Retinal pigment epithelial cell (primary cell): ENCODE measurements around the gene MON1B.
A peak's percentile ranks its signal among the peaks of the same experiment; 100 is the strongest.
"Not testable (repeated sequence)": the region's sequence is repeated elsewhere in the genome, so short reads cannot be mapped to it uniquely, and the experiment has no call there.

Source experiments
- DNase-seq: peaks from one replicate; pipeline ENCODE4 v3.0.0-alpha.2; 2010; ENCODE audit warnings: low read depth
- H3K4me3 ChIP-seq: 2 replicates; pipeline ENCODE4 v1.5.1; 2011; ENCODE audit warnings: mild to moderate bottlenecking, low read length, control low read depth, moderate library complexity
- CTCF ChIP-seq: conservative IDR thresholded peaks from 2 replicates; pipeline ENCODE4 v1.5.1; 2011; ENCODE audit warnings: low read depth, low read length, control low read depth, inconsistent platforms

The MON1B gene

GRCh38 chr16:77227745-77228144 is 36.8 kb downstream of the MON1B start:
- TF ChIP-seq CTCF: no peak
- DNase-seq: no peak
- no peak overlapping the region for H3K4me3 ChIP-seq

DNA sequence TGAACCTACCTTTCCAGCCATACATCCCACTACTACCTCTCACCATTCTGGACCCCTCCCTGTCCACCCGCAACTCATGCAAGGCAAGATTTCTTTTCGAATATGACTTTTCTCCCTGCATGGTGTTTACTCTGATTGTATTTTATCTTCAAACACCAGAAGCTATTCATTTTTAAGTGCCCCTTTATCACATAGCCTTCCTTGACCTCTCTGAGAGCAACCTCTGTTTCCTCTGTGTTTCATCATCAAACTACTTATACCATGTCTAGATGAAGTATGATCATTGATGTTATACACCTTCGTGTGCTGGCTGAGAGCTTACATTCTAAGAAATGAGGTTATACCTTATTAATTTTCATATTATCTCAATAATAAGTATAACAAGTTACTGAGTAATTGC is 40.1 kb downstream of the MON1B start:
- no peak for TF ChIP-seq CTCF

DNA sequence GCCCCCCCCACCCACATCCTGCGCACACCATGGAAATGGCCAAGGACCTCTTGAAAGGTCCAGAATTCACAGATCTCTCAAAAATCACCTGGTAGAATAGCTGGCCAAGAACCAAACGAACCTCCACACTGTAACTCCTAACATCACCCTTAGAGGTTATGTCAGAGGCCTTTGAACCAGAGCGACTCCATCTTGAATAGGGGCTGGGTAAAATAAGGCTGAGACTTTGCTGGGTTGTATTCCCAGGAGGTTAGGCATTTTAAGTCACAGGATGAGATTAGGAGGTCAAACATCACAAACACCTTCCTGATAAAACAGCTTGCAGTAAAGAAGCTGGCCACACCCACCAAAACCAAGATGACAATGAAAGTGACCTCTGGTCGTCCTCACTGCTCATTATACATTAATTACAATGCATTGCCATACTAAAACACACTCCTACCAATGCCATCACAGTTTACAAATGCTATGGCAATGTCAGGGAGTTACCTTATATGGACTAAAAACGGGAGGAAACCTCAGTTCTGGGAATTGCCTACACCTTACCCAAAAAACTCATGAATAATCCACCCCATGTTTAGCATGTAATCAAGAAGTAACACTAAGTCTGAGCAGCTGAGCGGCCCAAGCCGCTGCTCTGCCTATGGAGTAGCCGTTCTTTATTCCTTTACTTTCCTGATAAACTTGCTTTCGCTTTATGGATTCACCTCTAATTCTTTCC is 43.0 kb downstream of the MON1B start:
- no peak for TF ChIP-seq CTCF
- DNase-seq: no peak

More for the DNA sequence above, 40.1 kb downstream of the MON1B start:
- DNase-seq: no peak
- no peak overlapping the region for H3K4me3 ChIP-seq

DNA sequence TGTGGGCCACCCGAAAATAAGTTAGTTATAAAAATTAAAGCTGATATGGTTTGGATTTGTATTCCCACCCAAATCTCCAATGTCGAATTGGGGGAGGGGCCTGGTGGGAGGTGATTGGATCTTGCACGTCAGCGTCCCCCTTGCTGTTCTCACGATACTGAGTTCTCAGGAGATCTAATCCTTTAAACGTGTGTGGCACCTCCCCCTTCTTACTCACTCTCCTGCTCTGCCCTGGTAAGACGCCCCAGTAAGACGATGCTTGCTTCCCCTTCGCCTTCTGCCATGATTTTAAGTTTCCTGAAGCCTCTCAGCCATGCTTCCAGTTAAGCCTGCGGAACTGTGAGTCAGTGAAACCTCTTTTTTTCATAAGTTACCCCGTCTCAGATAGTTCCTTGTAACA is 43.6 kb downstream of the MON1B start:
- no peak for DNase-seq
- TF ChIP-seq CTCF: no peak
- no peak overlapping the region for H3K4me3 ChIP-seq

More for the DNA sequence above, 43.0 kb downstream of the MON1B start:
- no peak overlapping the region for H3K4me3 ChIP-seq

- peak; percentile 34 for DNase-seq
- peak overlapping the region; percentile 35 for H3K4me3 ChIP-seq
- peak; percentile 98 for TF ChIP-seq CTCF
Observed at GRCh38 chr16:77236063-77236511, 45.1 kb downstream of the MON1B start.

- H3K4me3 ChIP-seq: no peak overlapping the region
- TF ChIP-seq CTCF: no peak
- DNase-seq: no peak
Observed at GRCh38 chr16:77238593-77238992, 47.6 kb downstream of the MON1B start.

GRCh38 chr16:77242471-77242870 is 51.5 kb downstream of the MON1B start:
- not testable (repeated sequence) for H3K4me3 ChIP-seq, DNase-seq
